ENCODE measurements around the gene GPR12. TPM values are rescaled to one million over a fixed set of nuclear protein-coding genes. Genes with fewer than 3 reads are reported as not detected.
"Not testable (repeated sequence)": the region's sequence is repeated elsewhere in the genome, so short reads cannot be mapped to it uniquely, and the experiment has no call there.

GPR12 gene
- total RNA-seq, 1 donor from 2014 or later: not detected

DNA sequence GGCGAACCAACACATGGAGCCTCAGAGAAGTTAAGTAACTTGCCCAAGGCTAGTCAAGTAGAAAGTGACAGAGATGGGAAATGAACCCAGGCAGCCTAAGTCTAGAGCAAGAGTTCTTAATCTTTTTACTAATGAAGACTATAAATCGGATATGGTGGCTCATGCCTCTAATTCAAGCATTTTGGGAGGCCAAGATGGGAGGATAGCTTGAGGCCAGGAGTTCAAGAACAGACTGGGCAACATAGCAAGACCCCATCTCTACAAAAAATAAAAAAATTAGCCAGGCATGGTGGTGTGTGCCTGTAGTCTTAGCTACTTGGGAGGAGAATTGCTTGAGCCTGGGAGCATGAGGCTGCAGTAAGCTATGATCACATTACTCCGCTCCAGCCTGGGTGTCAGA lies 10.7 kb downstream of the GPR12 start:
- DNase-seq (ENCODE audit: low spot score): no peak
- intact Hi-C loops (cut with DNase I): no loop called here

DNA sequence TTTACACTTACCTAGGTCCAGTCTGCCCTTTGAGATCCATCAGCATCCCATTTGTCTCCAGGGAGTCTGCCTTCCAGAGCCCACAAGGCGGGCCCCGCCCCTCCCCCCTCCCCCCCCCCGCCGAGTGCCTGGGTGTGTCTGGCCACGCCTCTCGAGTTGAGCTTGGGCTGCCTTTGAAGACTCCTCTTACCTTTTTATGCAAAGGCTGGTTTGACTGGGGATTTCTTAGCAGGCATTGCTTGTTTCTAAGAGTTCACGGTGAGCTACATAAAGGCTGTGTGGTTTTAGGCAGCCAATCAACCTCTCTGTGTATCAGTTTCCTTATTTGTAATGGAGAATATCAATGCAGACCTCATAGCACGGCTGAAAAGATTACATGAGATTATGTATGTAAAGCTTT lies 11.3 kb downstream of the GPR12 start:
- no peak for DNase-seq (ENCODE audit: low spot score)

DNA sequence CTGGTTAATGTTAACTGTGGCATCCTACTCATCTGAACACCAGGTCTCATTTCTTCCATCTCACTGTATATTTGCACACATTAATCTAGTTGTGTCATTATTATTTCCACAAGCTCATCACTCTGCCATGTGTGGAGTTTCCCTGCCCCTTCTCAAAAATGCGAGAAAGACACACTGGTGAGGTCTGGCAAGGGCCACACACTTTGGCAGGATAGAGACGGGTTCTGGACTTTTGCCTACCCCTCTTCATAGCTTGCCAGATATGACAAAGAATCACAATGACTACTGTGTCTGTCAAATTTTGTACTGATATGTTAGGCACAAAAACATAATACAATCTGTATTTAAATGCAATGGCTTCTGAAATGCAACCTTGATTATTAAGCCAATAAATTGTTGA lies 12.9 kb downstream of the GPR12 start:
- no peak for DNase-seq (ENCODE audit: low spot score)
- intact Hi-C loops (cut with DNase I): no loop called here

More for the DNA sequence above, 11.3 kb downstream of the GPR12 start:
- intact Hi-C loops (cut with DNase I): no loop called here

DNA sequence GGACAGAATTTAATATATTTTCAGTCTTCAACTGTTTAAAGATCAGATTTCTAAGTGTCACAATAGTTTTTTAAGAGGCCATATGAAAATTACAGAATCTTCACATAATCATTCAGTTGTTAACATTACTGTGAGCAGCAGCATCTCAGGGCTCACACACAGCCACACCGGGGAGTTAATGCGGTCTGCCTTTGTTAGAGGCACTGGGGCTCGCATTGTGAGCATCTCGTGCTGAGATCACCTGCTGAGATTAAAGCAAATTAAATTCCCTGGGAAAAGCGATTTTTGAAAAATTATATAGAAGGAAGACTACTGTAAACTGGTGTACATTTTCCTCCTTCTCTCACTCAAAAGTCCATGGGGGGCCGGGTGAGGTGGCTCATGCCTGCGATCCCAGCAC lies 16.6 kb downstream of the GPR12 start:
- no peak for DNase-seq (ENCODE audit: low spot score)

DNA sequence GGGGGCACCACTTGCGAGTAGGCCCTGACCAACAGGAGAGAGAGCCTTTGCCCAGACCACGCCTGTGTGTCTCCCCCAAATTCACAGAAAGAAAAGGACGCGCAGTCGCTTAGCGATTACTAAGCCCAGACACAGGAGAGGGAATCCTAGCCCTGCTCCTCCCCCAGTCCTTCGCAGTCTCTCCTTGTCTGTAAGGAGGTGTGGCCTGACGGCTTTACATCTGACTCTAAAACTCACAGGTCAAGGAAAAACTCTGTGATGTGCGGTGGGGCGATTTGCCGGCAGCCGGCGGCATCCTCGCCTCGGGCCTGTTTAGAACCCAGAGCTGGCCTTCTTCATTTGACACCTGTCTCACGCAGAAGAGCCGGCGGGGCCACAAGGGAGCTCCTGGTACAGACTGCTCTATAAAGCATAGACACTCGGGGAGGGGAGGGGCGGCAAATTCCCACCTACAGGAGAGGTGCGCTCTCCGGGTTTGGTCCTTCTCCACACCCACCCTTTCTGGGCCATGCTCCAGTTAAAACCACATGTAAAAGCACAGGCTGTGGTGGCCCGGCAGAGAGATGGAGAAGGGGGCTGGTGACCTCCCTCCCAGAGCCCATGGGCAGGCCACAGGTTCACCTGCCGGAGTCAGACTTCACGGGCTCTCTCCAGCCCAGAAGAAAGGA lies 17.8 kb downstream of the GPR12 start:
- DNase-seq (ENCODE audit: low spot score): no peak
- intact Hi-C loops (cut with DNase I): no loop called here

More for the DNA sequence above, 16.6 kb downstream of the GPR12 start:
- intact Hi-C loops (cut with DNase I): no loop called here

DNA sequence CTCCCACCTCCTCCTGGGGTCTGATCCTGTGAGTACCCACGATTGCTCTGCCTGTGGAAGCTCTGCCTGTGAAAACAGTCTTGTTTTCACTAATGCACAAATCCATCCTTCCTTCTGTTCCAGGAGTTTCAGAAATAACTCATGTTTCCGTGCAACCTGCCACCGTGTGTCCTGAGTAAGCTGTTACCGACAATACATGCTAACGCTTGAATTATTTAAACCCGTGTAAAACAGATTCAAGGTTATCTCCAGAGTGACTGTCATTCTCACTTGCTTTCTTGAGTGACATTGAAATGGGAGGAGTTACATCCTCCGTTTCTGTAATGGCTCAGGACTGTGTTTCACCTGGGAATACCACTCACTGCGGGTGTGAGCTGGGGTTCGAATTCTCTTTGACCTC lies 24.9 kb downstream of the GPR12 start:
- no peak for DNase-seq (ENCODE audit: low spot score)
- intact Hi-C loops (cut with DNase I): no loop called here

DNA sequence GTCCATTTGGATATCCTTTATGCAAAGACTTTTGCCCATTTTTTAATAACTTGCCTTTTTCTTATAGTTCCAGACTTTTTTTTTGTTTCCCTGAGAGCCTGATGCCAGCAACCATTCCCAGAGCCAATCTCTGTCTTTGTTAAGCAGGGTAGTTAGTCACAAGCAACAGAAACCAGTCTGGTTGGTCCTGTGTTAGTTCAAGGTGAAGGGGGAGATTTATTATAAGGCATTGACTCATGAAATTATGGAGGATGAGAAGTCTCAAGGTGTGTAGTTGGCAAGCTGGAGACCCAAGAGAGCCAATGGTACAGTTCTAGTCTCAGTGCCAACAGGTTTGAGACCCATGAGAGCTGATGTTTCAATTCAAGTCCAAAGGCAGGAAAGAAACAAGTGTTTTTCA lies 33.0 kb downstream of the GPR12 start:
- no peak for DNase-seq (ENCODE audit: low spot score)
- intact Hi-C loops (cut with DNase I): no loop called here

DNA sequence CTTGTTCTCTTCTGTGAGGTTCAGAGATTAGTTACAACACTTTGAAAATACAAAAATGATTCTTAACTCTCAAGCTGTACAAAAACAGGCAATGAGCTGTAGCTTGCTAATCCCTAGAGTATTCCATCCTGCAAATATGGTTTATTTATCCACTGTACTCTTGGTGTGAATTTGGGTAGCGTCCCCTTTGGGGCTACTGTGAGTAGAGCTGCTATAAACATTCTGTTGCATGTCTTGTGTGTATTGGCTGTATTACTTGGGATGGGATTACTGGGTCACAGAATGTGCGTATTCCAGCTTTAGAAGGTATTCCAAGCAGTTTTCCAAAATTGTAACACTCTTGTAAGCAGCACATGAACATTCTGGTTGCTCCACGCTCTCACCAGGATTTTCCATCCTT lies 33.5 kb downstream of the GPR12 start:
- intact Hi-C loops (cut with DNase I): no loop called here
- DNase-seq (ENCODE audit: low spot score): no peak

DNA sequence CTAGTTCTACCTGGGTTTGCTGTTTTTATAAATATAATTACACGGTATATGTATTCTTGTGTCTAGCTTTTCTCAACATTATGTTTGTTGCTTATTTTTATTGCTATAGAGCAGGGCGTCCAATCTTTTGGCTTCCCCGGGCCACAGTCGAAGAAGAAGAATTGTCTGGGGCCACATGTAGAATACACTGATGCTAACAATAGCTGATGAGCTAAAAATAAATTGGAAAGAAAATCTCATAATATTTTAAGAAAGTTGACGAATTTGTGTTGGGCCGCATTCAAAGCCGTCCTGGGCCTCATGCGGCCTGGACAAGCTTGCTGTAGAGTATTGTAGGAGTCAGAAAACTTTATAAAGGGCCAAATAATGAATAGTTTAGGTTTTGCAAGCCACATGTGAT lies 33.9 kb downstream of the GPR12 start:
- DNase-seq (ENCODE audit: low spot score): no peak
- intact Hi-C loops (cut with DNase I): no loop called here

DNA sequence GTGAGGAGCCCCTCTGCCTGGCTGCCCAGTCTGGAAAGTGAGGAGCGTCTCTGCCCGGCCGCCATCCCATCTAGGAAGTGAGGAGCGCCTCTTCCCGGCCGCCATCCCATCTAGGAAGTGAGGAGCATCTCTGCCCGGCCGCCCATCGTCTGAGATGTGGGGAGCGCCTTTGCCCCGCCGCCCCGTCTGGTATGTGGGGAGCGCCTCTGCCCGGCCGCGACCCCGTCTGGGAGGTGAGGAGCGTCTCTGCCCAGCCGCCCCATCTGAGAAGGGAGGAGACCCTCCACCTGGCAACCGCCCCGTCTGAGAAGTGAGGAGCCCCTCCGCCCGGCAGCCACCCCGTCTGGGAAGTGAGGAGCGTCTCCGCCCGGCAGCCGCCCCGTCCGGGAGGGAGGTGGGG lies 37.0 kb downstream of the GPR12 start:
- intact Hi-C loops (cut with DNase I); DNase-seq (ENCODE audit: low spot score): not testable (repeated sequence)

DNA sequence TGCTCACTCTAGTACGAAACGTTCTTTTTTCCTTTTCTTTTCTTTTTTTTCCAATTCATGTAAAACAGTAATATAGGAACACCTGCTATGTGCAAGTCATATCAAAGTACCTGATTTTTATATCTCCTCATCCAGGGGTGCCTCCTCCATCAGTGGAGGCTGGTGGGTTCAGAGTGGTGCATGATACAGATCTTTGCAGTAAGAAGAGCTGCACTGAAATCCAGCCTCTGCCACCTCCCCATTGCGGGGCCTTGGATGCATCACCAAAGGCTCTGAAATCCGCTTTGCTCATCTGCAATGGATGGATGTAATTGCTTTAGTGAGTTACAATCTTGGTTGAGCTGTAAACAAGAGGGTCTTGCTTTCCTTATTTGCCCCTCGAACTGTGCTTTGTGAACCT lies 38.3 kb downstream of the GPR12 start:
- DNase-seq (ENCODE audit: low spot score): no peak

DNA sequence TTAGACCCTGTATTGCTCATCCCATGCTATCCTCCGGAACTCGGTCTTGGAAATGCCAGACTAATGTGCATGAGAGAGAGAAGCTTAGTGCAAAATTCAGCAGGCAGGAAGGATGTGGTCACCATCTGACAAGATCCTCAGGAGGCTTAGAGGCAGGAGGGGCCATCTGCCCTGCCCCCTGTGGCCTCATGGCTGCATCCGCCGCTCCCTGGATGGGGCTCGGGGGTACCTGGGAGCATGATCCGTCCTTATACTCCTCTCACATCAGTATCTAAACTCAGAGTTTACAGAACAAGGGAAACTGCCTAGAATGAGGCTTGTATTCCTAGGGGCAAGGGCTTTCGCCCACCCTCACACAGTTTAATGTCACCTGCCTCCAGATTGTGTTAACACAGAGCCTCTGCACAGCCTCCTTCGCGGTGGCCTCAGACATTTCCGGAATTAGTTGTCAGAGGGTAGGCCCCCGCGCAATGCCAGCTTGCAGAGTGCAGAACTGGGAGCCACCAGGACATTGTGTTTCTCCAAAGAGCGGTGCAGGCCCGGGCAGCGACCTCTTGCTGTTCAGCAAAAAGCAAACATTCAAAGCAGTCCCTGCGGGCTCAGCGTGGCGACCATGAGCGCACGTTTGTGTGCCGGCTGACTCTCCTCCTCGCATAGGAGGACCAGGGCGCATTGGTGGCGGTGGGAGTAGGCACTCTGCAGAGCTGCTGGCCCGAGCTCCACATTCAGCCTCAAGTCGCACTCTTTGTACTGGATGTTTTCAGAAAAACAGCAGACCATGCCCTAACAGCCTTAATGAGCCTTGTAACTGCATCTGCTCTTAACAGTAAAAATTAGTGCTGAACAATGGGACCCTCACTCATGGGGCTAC lies 39.1 kb downstream of the GPR12 start:
- intact Hi-C loops (cut with DNase I): no loop called here
- DNase-seq (ENCODE audit: low spot score): no peak

More for the DNA sequence above, 38.3 kb downstream of the GPR12 start:
- intact Hi-C loops (cut with DNase I): no loop called here

DNA sequence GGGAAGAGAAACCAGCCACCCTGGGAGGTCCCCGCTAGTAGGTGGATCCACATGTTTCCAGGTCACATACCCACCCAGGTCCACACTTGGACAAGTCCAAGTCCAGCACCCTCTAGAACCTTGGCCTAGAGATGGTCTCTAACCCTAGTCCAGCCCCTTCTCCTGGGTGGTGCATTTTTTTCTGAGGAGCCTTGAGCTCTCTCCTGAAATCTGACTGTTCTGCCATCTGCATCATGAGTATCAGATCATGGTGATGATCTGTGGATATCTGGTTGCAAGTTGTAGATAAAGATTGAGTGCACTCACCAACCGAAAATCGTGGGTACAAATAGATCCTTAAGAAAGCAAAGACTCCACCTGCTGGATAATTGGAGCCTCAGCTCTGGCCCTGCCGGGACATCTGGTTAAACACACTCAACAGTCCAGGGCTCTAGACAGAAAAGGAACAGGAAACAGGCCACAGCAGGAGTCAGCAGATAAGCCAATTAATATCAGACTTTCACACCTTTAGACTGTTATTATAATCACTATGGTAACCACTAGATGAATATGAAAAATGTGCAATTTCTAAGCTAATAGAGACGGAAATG lies 41.1 kb downstream of the GPR12 start:
- intact Hi-C loops (cut with DNase I): no loop called here
- DNase-seq (ENCODE audit: low spot score): no peak

DNA sequence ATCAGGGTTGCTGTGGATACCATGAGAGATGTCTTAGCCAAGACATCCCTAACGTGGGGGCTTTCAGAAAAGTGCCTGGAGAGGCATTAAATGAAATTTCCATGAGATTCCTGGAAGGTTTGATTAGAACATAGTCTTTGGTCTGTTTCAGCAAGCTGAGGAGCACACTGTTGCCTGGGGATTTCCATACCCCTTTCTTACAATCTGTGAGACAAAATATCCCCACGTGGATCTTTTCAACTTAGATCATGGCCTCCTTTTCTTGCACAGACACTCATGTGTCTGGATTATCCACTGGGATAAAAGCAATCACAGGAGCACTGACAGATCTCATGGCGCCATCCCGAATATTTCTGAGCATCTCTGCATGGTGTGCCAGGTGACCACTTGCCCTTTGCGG lies 41.7 kb downstream of the GPR12 start:
- intact Hi-C loops (cut with DNase I): no loop called here
- no peak for DNase-seq (ENCODE audit: low spot score)

DNA sequence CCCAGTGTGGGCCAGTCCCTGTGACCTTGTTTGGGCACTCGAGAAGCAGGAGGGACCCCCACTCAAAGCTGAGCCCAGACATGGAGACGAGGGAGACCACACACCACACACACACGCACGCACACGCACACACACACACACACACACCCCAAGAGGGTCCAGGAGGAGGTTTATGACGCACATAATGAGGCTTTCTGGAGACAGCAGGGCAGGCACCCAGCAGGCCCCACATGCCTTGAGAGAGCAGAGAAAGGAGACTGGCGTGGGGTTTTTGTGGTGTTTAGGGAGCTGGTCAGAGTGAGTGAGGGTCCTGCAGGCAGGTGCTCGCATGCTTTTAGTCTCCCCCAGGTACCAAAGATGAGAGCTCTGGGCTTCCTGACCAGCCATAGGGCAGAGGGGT lies 42.4 kb downstream of the GPR12 start:
- DNase-seq (ENCODE audit: low spot score): no peak
- intact Hi-C loops (cut with DNase I): no loop called here

DNA sequence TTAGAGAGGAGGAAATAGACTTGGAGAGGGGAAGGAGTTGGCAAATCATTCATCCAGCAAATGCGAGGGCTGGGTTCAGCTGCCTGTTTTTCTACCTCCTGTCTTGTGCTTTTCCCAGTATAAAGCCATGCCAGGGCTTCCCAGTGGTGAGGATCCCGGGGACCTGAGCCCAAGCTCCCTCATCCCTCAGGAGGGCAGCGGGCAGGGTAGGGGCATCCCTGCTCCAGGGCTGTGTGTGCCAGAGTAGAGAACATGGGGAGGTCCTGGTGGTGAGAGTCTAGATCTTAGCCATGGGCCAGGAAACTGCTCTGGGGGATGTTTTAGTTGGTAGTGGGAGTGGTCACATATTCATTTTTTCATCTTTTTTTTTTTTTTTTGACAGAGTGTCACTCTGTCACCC lies 43.6 kb downstream of the GPR12 start:
- DNase-seq (ENCODE audit: low spot score): no peak
- intact Hi-C loops (cut with DNase I): no loop called here

DNA sequence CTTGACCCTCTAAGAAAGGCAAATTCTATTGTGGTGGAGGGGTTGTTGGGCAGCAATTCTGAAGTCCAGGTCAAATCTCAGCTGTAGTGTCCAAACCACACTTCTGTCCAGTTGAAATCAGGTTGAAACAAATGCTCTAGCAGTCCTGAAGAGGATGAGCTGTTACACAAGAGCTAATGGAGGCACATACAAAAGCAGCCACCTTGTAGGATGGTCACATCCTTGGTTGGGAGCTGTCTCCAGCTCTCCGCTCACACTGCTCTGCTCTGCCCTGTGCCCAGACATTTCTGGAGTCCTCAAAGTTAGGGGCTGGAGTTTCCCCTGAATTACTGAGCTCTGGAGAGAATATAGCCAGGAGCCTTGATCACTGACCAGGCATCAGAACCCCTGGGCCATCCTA lies 47.2 kb downstream of the GPR12 start:
- intact Hi-C loops (cut with DNase I): no loop called here
- DNase-seq (ENCODE audit: low spot score): no peak

DNA sequence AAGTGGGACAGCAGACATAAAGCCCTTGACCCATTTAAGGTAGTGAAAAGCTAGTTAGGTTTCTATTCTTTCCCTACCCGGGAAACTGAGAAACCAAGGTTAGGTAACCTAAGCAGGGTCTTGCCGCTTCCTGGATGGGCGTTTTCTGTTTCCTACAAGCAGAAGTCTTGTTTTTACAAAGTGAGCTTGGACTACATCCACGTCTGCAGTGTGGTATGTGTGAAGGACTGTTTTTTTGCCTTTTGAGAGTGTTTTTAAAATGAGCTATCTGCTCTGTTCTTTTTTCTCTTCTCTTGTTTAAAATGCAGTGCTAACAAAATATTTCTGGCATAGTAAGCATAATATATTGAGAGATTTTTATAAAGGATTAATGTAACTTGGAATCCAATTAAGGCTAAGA lies 49.4 kb downstream of the GPR12 start:
- intact Hi-C loops (cut with DNase I): no loop called here
- no peak for DNase-seq (ENCODE audit: low spot score)

DNA sequence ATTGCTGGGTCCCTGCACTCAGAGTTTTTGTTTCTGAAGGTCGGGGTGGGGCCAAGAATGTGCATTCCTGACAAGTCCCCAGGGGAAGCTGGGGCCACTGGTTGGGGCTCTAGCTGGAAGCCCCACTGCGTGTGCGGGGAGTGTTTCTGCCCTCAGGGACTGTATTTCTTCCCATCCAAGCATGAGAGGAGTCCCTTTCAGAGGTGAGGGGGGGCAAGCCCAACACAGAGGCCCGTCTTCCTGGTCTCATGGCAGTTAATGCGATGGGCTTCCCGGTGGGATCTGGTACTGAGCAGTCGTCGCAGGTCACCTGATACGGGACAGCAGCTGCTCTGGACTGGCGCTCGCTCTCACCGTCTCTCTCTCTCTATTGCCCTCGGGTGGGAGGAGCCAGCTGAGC lies 50.4 kb downstream of the GPR12 start:
- no peak for DNase-seq (ENCODE audit: low spot score)
- intact Hi-C loops (cut with DNase I): no loop called here

DNA sequence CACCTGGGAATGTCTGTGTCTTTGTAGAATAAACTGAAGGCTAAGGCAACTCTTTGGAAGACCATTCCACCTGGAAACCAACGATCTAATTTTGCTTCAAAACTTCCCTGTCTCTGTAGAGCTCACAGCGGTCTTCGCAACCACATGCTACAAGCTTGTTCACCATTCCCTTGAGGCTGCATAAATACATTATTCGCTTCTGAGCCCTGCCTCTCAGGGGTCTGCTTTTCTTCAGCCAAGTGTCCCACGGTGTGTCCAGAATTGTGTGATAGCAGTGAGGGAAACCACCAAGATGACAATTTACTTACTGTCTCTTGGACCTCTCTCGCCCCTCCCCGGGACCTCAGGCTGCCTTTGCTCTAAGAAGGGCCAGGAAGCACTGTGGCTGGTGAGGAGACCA lies 51.1 kb downstream of the GPR12 start:
- intact Hi-C loops (cut with DNase I): loop anchor here (2.0 kb wide), 1 partner anchor 163 kb away; no protein-coding TSS in a partner anchor
- no peak for DNase-seq (ENCODE audit: low spot score)

DNA sequence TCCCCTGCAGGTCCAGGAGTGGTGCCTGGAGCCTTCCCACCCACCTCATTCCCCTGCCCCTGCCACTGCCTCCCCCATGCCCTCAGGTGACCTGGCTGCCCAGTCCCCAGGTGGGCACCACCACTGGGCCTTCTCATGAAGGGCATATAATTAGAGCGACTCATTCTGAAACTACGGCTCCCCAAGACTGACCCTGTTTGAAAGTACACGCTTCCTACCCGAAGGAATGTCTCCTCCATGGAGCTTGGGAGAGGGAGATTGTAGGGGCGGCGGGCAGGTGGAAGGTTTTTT lies 52.6 kb downstream of the GPR12 start:
- intact Hi-C loops (cut with DNase I): loop anchor here (2.0 kb wide), 1 partner anchor 165 kb away; no protein-coding TSS in a partner anchor
- DNase-seq (ENCODE audit: low spot score): no peak
